KMS-11 (cell line): Measurements from ENCODE around the gene RAB44.

Experiments
- H2AFZ ChIP-seq: fragments of 200-600 bp; sonication (generic); 2 replicates; pipeline ENCODE4 v1.6.1; 2016; ENCODE audit warnings: antibody characterized with exemption, mixed run types, low read depth
- H3K27ac ChIP-seq: fragments of 200-600 bp; sonication (generic); 2 replicates; pipeline ENCODE4 v1.6.1; 2016; ENCODE audit warnings: mild to moderate bottlenecking, mixed run types
- H3K27me3 ChIP-seq: fragments of 200-600 bp; sonication (generic); 2 replicates; pipeline ENCODE4 v1.6.1; 2017; ENCODE audit warnings: mild to moderate bottlenecking, low read depth, mixed run types, moderate library complexity; ENCODE audit not compliant: insufficient read depth
- H3K36me3 ChIP-seq: fragments of 200-600 bp; sonication (generic); 2 replicates; pipeline ENCODE4 v1.6.1; 2017; ENCODE audit warnings: mild to moderate bottlenecking, mixed run types; ENCODE audit not compliant: insufficient read depth
- H3K4me1 ChIP-seq: fragments of 200-600 bp; sonication (generic); 2 replicates; pipeline ENCODE4 v1.6.1; 2016; ENCODE audit warnings: mild to moderate bottlenecking, low read depth, mixed run types; ENCODE audit not compliant: poor library complexity, severe bottlenecking
- H3K4me2 ChIP-seq: fragments of 200-600 bp; sonication (generic); 2 replicates; pipeline ENCODE4 v1.7.0; 2016; ENCODE audit warnings: mild to moderate bottlenecking, mixed run types
- H3K4me3 ChIP-seq: fragments of 200-600 bp; sonication (generic); IDR thresholded peaks from 2 replicates; pipeline ENCODE4 v1.6.1; 2017; ENCODE audit warnings: low read depth, low read length, mixed read lengths; ENCODE audit not compliant: insufficient read depth
- H3K79me2 ChIP-seq: fragments of 200-600 bp; sonication (generic); 2 replicates; pipeline ENCODE4 v1.6.1; 2016; ENCODE audit warnings: low read depth, mixed run types; ENCODE audit not compliant: insufficient read depth
- H3K9ac ChIP-seq: fragments of 200-600 bp; sonication (generic); 2 replicates; pipeline ENCODE4 v1.6.1; 2016; ENCODE audit warnings: mild to moderate bottlenecking, mixed run types
- H4K20me1 ChIP-seq: fragments of 200-600 bp; sonication (generic); 2 replicates; pipeline ENCODE4 v1.6.1; 2016; ENCODE audit warnings: mild to moderate bottlenecking, mixed run types; ENCODE audit not compliant: insufficient read depth
- TF ChIP-seq, protein P1 (sequence below): fragments of 200-600 bp; sonication (generic); conservative IDR thresholded peaks from 2 replicates; pipeline ENCODE4 v1.6.1; 2017; ENCODE audit warnings: low read depth, mild to moderate bottlenecking, antibody characterized with exemption, low read length, moderate library complexity, mixed read lengths

The RAB44 gene

DNA sequence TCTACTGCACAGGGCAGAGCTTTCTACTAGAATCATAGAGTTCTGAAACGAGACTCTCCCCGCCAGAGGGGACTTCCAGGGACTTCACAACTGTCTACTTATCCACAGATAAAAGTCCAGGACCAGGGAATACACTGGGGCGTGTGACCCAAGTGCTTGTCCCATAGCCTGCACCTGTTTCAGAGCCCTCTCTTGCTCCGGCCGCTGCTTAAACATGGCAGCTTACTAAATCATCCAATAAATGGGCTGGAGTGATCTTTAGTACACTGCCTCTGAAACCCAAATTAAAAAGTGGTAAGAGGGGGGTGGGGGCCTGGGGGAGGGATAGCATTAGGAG lies 8.9 kb upstream of the RAB44 start:
- Histone ChIP-seq H4K20me1 (no peaks in the 10 kb centered on the region), H3K36me3 (no peaks in the 10 kb centered on the region), H2AFZ (no peak overlapping the region), H3K27me3 (no peaks in the 10 kb centered on the region), H3K79me2 (no peaks in the 10 kb centered on the region), H3K27ac (no peak overlapping the region), H3K4me2 (no peak overlapping the region), H3K4me3 (no peak overlapping the region), H3K4me1 (no peaks in the 10 kb centered on the region), H3K9ac (no peak overlapping the region)
- TF ChIP-seq, protein P1, sequence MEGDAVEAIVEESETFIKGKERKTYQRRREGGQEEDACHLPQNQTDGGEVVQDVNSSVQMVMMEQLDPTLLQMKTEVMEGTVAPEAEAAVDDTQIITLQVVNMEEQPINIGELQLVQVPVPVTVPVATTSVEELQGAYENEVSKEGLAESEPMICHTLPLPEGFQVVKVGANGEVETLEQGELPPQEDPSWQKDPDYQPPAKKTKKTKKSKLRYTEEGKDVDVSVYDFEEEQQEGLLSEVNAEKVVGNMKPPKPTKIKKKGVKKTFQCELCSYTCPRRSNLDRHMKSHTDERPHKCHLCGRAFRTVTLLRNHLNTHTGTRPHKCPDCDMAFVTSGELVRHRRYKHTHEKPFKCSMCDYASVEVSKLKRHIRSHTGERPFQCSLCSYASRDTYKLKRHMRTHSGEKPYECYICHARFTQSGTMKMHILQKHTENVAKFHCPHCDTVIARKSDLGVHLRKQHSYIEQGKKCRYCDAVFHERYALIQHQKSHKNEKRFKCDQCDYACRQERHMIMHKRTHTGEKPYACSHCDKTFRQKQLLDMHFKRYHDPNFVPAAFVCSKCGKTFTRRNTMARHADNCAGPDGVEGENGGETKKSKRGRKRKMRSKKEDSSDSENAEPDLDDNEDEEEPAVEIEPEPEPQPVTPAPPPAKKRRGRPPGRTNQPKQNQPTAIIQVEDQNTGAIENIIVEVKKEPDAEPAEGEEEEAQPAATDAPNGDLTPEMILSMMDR = no peak

DNA sequence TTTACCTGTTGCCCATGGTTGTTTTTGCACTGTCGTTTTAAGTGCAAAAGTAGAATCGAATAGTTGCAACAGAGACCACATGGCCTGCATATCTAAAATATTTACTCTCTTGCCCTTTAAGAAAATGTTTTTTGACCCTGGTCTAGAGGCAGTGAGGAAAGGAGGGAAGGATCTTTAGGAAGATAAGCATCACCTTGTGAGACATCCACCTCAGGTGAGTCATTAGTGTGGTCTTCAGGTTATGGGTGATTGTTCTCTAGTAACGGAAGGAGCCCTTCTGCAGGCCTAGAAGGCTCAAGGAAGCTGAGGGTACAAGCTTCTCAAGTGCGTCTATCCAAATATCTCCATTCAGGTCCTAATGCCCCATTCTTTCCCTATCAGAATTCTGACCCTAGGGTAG lies 6.6 kb upstream of the RAB44 start:
- TF ChIP-seq, protein P1 = no peak
- Histone ChIP-seq H3K4me1 (no peaks in the 10 kb centered on the region), H3K27me3 (no peaks in the 10 kb centered on the region), H3K4me2 (no peak overlapping the region), H4K20me1 (no peaks in the 10 kb centered on the region), H3K9ac (no peak overlapping the region), H3K4me3 (no peak overlapping the region), H2AFZ (no peak overlapping the region), H3K36me3 (no peaks in the 10 kb centered on the region), H3K27ac (no peak overlapping the region), H3K79me2 (no peaks in the 10 kb centered on the region)

DNA sequence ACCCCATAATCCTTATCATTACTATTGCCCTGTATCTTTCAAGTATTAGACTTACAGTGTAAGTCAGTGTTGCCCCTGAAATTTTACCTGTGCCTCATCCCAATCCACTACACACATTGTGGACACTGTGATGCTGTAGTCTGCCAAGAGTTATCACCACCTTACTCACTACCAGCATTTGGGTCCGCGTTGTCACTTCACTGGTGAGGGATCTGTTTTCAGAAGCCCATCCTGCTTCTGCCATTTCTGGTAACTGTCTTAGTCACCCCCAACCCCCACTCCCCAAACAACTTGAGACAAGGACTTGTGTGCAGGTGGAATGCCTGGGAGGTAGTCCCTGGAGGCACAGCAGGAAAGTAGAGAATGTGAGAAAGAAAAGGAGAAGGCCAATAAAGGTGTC lies 6.0 kb upstream of the RAB44 start:
- Histone ChIP-seq H2AFZ (no peak overlapping the region), H3K4me2 (no peak overlapping the region), H3K9ac (no peak overlapping the region), H3K27ac (no peak overlapping the region), H4K20me1 (no peaks in the 10 kb centered on the region), H3K4me1 (no peaks in the 10 kb centered on the region), H3K36me3 (no peaks in the 10 kb centered on the region), H3K4me3 (no peak overlapping the region), H3K79me2 (no peaks in the 10 kb centered on the region), H3K27me3 (no peaks in the 10 kb centered on the region)
- TF ChIP-seq, protein P1 = no peak

DNA sequence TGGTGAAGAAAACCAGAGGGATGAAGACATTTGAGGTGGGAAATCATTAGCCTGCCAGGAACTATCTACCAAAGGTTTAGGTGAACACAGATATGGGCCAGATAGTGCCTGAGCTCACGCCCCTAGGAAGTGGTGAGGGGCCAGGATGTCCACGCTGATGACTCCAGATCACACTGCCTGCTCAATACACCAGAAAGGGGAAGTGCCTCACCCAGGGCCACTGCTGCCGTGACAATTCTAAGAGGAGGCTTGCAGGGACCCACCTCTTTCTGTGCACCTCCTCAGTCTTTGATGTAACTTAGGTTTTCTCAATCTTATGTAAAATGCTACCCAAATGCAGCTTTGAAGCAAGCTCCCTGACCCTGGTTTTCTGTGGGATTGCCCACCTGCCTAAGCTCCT lies 5.4 kb upstream of the RAB44 start:
- TF ChIP-seq, protein P1 = no peak
- Histone ChIP-seq H3K27ac (no peak overlapping the region), H4K20me1 (no peaks in the 10 kb centered on the region), H3K4me3 (no peak overlapping the region), H3K27me3 (no peaks in the 10 kb centered on the region), H3K4me1 (no peaks in the 10 kb centered on the region), H3K79me2 (no peaks in the 10 kb centered on the region), H2AFZ (no peak overlapping the region), H3K4me2 (no peak overlapping the region), H3K9ac (no peak overlapping the region), H3K36me3 (no peaks in the 10 kb centered on the region)
